ENCODE results near the gene CFI. TPM values are rescaled to one million over a fixed set of nuclear protein-coding genes. Genes with fewer than 3 reads are reported as not detected.

The CFI gene
- total RNA-seq, 2 experiments from 2014 or later, result not detected

GRCh38 chr4:109729117-109729717, 72.6 kb downstream of the CFI start:
- Histone ChIP-seq H3K9me3 (ENCODE audit: low read length) (no peaks in the 10 kb centered on the region), H3K4me1 (ENCODE audit: insufficient read depth, low read length, poor library complexity, severe bottlenecking) (peaks cover 21% of the 10 kb centered on the region), H3K4me3 (ENCODE audit: low read depth, low read length, poor library complexity, severe bottlenecking) (peak overlapping the region; percentile 79), H4K20me1 (ENCODE audit: insufficient read depth, low read length) (no peaks in the 10 kb centered on the region), H3K27ac (ENCODE audit: low read depth, low read length, poor library complexity, severe bottlenecking) (no peak overlapping the region), H3K4me2 (ENCODE audit: low read length) (peak overlapping the region; percentile 88), H3K36me3 (ENCODE audit: insufficient read depth, low read length) (peaks cover 14% of the 10 kb centered on the region), H3K79me2 (ENCODE audit: insufficient read depth, low read depth, low read length) (peaks cover 20% of the 10 kb centered on the region; the same call in 1 of the 2 replicates), H3K9me2 (ENCODE audit: insufficient read depth, low read length) (no peaks in the 10 kb centered on the region), H2AFZ (ENCODE audit: low read length) (peak overlapping the region; percentile 82)
- DNase-seq (ENCODE audit: low spot score), result peak; percentile 14
- TF ChIP-seq EZH2phosphoT487 (IDR thresholded peaks at IDR 0.05; ENCODE audit: borderline replicate concordance, low read depth, low read length) (no peak), CTCF (conservative IDR thresholded peaks at IDR 0.05; ENCODE audit: low read length) (no peak)
- POLR2A ChIA-PET, result interaction anchor here (0.7 to 1.2 kb wide), 3 partner anchors 25 to 1165 kb away, joined by 3 to 4 read pairs (median 3); partner anchors contain the start of gene CASP6
- intact Hi-C loops (cut with micrococcal nuclease; ENCODE audit: unreplicated experiment), result loop anchor here (2.0 to 5.0 kb wide), 3 partner anchors 26 to 297 kb away; partner anchors contain the start of genes CASP6, GAR1 and SEC24B
- no TSS peak for BruUV-seq (replicated peaks)
- CTCF ChIA-PET (ENCODE audit: unreplicated experiment), result no interaction called here

- CTCF ChIA-PET (ENCODE audit: unreplicated experiment), result no interaction called here
- BruUV-seq (replicated peaks), result TSS peak; percentile 51
Observed at GRCh38 chr4:109728385-109728784, 73.4 kb downstream of the CFI start.

More at GRCh38 chr4:109728385-109728784, 73.4 kb downstream of the CFI start:
- DNase-seq (ENCODE audit: low spot score), result no peak
- POLR2A ChIA-PET, result interaction anchor here (1.2 kb wide), 1 partner anchor 25 kb away, joined by 3 read pairs; the partner anchor contains the start of gene CASP6
- intact Hi-C loops (cut with micrococcal nuclease; ENCODE audit: unreplicated experiment), result loop anchor here (2.0 to 5.0 kb wide), 3 partner anchors 26 to 296 kb away; partner anchors contain the start of genes CASP6, GAR1 and SEC24B
- H3K4me3 ChIP-seq (ENCODE audit: low read depth, low read length, poor library complexity, severe bottlenecking), result peak overlapping the region; percentile 79
- H2AFZ ChIP-seq (ENCODE audit: low read length), result no peak overlapping the region
- H4K20me1 ChIP-seq (ENCODE audit: insufficient read depth, low read length), result no peaks in the 10 kb centered on the region
- H3K9me2 ChIP-seq (ENCODE audit: insufficient read depth, low read length), result no peaks in the 10 kb centered on the region
- TF ChIP-seq CTCF (conservative IDR thresholded peaks at IDR 0.05; ENCODE audit: low read length), result no peak
- TF ChIP-seq EZH2phosphoT487 (IDR thresholded peaks at IDR 0.05; ENCODE audit: borderline replicate concordance, low read depth, low read length), result no peak
- H3K4me2 ChIP-seq (ENCODE audit: low read length), result peak overlapping the region; percentile 88
- H3K9me3 ChIP-seq (ENCODE audit: low read length), result no peaks in the 10 kb centered on the region
- H3K36me3 ChIP-seq (ENCODE audit: insufficient read depth, low read length), result peaks cover 14% of the 10 kb centered on the region
- peaks cover 26% of the 10 kb centered on the region for H3K4me1 ChIP-seq (ENCODE audit: insufficient read depth, low read length, poor library complexity, severe bottlenecking)
- H3K27ac ChIP-seq (ENCODE audit: low read depth, low read length, poor library complexity, severe bottlenecking), result no peak overlapping the region
- H3K79me2 ChIP-seq (ENCODE audit: insufficient read depth, low read depth, low read length), result peaks cover 20% of the 10 kb centered on the region; the same call in 1 of the 2 replicates
